AG09309 (cell line): Measurements from ENCODE around the gene GTF2A1.
A peak's percentile ranks its signal among the peaks of the same experiment; 100 is the strongest.

Source experiments
- DNase-seq: peaks from one replicate; pipeline ENCODE4 v3.0.0-alpha.2; 2010; ENCODE audit warnings: low read depth
- H3K4me3 ChIP-seq: 2 replicates; pipeline ENCODE4 v1.5.1; 2011; ENCODE audit warnings: mild to moderate bottlenecking, low read depth, low read length, moderate library complexity; ENCODE audit not compliant: control insufficient read depth
- TF ChIP-seq, protein P1 (sequence below): IDR thresholded peaks from 2 replicates; pipeline ENCODE4 v1.5.1; 2011; ENCODE audit warnings: mild to moderate bottlenecking, low read depth, low read length, inconsistent platforms; ENCODE audit not compliant: insufficient read depth, control insufficient read depth; ENCODE audit errors: missing control alignments

GTF2A1 gene

DNA sequence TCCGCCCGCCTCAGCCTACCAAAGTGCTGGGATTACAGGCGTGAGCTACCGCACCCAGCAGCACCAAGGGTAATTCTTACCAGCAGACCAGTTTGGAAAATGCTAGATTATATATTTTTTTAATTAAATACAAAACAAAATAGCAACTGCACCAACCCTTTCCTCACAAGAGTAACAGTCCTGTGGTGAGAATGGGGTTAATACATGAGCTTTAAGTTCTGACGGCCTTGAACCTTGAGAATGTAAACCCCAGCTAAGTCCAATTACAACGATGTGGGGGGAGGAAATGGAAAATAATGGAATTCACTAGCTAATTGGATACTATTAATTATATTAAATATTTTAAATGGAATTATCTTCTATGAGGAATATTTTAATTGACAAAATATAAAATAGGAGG is 82.3 kb downstream of the GTF2A1 start:
- TF ChIP-seq, protein P1, sequence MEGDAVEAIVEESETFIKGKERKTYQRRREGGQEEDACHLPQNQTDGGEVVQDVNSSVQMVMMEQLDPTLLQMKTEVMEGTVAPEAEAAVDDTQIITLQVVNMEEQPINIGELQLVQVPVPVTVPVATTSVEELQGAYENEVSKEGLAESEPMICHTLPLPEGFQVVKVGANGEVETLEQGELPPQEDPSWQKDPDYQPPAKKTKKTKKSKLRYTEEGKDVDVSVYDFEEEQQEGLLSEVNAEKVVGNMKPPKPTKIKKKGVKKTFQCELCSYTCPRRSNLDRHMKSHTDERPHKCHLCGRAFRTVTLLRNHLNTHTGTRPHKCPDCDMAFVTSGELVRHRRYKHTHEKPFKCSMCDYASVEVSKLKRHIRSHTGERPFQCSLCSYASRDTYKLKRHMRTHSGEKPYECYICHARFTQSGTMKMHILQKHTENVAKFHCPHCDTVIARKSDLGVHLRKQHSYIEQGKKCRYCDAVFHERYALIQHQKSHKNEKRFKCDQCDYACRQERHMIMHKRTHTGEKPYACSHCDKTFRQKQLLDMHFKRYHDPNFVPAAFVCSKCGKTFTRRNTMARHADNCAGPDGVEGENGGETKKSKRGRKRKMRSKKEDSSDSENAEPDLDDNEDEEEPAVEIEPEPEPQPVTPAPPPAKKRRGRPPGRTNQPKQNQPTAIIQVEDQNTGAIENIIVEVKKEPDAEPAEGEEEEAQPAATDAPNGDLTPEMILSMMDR = no peak
- H3K4me3 ChIP-seq = no peak overlapping the region
- no peak for DNase-seq

DNA sequence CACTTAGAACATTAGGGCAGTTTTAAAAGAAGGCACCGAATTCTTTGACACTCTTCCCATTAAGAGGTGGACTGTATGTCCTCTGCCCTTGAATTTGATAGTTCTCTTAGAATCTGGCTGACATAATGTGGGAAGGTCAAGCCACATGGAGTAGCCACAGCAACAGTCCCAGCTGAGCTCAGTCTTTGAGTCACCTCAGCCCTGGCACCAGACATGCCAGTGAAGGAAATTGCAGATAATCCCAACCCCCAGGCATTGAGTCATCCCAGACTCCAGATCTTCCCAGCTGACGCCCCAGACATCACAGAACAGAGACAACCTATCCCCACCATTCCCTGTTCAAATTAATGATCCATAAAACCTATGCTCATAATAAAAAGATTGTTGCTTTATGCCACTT is 83.4 kb downstream of the GTF2A1 start:
- no peak overlapping the region for H3K4me3 ChIP-seq
- peak; percentile 31 for DNase-seq
- TF ChIP-seq, protein P1 = no peak

DNA sequence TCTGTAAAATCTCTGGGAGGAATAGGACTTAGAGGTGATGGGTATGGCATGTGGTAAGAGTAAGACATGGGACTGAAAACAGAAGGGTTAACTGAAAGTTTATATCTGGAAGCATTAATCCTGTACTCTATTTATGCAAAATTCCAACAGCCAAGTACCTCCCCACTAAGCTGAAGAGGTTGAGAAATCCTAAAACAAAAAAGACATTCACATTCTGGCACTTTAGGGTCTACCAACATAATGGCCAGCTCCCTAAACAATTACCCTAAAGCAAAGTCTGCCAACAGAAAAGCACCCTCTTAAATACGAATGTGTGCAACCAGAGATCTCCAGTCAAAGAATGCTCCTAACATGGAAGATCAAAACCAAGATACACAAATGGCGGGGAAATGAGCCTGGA is 87.4 kb downstream of the GTF2A1 start:
- TF ChIP-seq, protein P1 = no peak
- no peak for DNase-seq
- no peak overlapping the region for H3K4me3 ChIP-seq

DNA sequence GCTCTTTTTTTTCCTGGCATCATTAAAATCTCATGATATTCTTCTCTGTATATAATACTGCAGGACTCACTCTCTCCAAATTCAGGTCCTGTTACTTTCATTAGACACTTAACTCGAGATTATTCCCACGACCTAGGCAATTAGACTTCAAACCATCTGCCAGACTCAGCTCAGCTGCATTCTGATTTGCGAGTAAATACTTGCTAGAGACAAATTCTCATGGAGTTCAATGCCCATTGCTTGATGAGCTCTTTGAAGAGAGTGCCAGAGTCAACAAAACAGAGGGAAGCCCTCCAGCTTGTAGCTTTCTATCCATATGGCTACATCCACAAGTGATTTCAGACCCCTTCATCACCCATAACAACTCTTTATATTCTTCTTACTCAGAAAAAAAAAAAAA is 88.3 kb downstream of the GTF2A1 start:
- no peak overlapping the region for H3K4me3 ChIP-seq
- TF ChIP-seq, protein P1 = no peak
- no peak for DNase-seq

DNA sequence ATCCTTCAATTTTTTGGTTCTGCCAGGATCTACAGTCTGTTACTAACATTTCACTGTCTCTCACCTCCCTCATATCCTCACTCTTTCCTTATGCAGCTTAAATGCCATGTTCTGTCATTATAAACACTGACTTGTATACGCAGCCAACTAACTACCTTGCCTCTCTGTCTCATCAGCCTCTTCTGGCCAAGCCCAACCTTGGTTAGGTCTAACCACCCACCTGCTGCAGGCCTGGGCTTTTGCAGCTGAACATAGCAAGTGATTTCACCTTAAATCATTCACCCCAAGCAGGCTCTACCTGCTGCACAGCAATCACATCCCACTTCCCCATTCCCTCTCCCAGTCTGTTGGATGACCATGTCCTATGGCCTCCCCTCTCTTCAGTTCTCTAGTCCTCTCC is 91.5 kb downstream of the GTF2A1 start:
- H3K4me3 ChIP-seq = no peak overlapping the region
- TF ChIP-seq, protein P1 = no peak
- no peak for DNase-seq

DNA sequence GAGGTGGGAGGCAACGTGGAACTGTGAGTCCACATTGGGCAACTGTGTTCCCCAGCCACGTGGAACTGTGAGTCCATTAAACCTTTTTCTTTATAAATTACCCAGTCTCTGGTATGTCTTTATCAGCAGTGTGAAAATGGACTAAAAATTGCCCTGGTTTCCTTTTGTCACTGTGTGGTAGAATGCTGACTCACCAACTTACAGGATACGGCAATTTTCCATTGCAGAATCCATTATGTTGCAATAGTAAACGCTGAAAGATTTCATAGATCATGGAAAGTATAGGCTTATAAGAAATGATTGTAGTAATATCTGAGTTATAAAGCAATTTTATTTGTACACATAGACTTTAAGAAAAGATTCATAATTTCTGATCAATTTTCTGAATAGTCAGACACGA is 93.0 kb downstream of the GTF2A1 start:
- peak; percentile 3 for DNase-seq
- TF ChIP-seq, protein P1 = no peak
- H3K4me3 ChIP-seq = no peak overlapping the region

DNA sequence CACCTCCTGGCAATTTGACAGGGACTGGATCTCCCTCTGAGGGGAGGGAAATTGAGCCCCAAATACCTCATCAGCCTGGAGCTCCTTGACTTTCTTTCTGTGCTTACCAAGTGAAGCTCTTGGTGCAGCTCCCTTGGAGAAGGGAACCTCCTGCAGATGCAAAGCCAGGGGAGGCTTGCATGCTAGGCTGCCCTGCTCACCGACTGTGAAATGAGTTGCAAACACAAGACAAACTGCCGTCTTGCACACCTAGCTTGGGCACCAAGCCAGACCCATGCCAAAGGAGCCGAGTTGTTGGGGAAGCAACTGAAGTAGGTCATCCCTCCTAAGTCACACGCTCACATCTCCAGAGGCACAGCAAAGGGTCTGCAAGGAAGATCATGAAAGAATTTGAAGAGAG is 95.2 kb downstream of the GTF2A1 start:
- H3K4me3 ChIP-seq = no peak overlapping the region
- TF ChIP-seq, protein P1 = no peak
- DNase-seq = no peak
